LNCaP clone FGC (cell line): ENCODE data around the gene ANK2.

Source experiments
- DNase-seq: peaks from one replicate; pipeline ENCODE4 v3.0.0-alpha.2; 2011; ENCODE audit warnings: low read depth
- H3K4me3 ChIP-seq: 2 replicates; pipeline ENCODE4 v1.5.1; 2011; ENCODE audit warnings: mild to moderate bottlenecking, low read depth, low read length, control low read depth
- CTCF ChIP-seq: IDR thresholded peaks from 2 replicates; pipeline ENCODE4 v1.5.1; 2012; ENCODE audit warnings: mild to moderate bottlenecking; ENCODE audit not compliant: control insufficient read depth, insufficient read depth; ENCODE audit errors: extremely low read depth

ANK2 gene

GRCh38 chr4:113189546-113189945 is 140.1 kb downstream of the ANK2 start:
- no peak for DNase-seq
- H3K4me3 ChIP-seq: no peak overlapping the region
- TF ChIP-seq CTCF: no peak

- TF ChIP-seq CTCF: no peak
- H3K4me3 ChIP-seq: no peak overlapping the region
- DNase-seq: no peak
These were observed 159.7 kb downstream of the ANK2 start for GRCh38 chr4:113209153-113209552.

GRCh38 chr4:113209652-113210320 is 160.3 kb downstream of the ANK2 start:
- H3K4me3 ChIP-seq: no peak overlapping the region
- TF ChIP-seq CTCF: no peak
- DNase-seq: no peak

- DNase-seq: no peak
- H3K4me3 ChIP-seq: no peak overlapping the region
- TF ChIP-seq CTCF: no peak
These were observed 163.2 kb downstream of the ANK2 start for GRCh38 chr4:113212613-113213012.

GRCh38 chr4:113221990-113222389 is 172.5 kb downstream of the ANK2 start:
- TF ChIP-seq CTCF: no peak
- no peak overlapping the region for H3K4me3 ChIP-seq
- no peak for DNase-seq

GRCh38 chr4:113222471-113222870 is 173.0 kb downstream of the ANK2 start:
- TF ChIP-seq CTCF: no peak
- no peak overlapping the region for H3K4me3 ChIP-seq
- no peak for DNase-seq

GRCh38 chr4:113223001-113223400 is 173.5 kb downstream of the ANK2 start:
- DNase-seq: no peak
- no peak overlapping the region for H3K4me3 ChIP-seq
- TF ChIP-seq CTCF: no peak
